Astrocyte (in vitro differentiated cells and primary cell): ENCODE results near the gene TNPO1. TPM values are rescaled to one million over a fixed set of nuclear protein-coding genes. Genes with fewer than 3 reads are reported as not detected.
A peak's percentile ranks its signal among the peaks of the same experiment; 100 is the strongest.

Source experiments
- DNase-seq: peaks from one replicate; pipeline ENCODE4 v3.0.0-alpha.2; 2010; ENCODE audit warnings: low read depth
- FAIRE-seq: peaks from 2 replicates; lab custom pipeline; 2011; peaks lifted over from hg19 to GRCh38; lab: Jason Lieb, UNC
- H2AFZ ChIP-seq: 2 replicates; pipeline ENCODE4 v1.6.0; 2012; ENCODE audit warnings: low read depth, low read length, inconsistent platforms
- H3K27ac ChIP-seq: 2 replicates; pipeline ENCODE4 v1.5.1; 2011; ENCODE audit warnings: low read depth, low read length, inconsistent platforms
- H3K27me3 ChIP-seq: 2 replicates; pipeline ENCODE4 v1.6.0; 2011; ENCODE audit warnings: low read length, inconsistent platforms; ENCODE audit not compliant: insufficient read depth
- H3K36me3 ChIP-seq: 2 replicates; pipeline ENCODE4 v1.5.1; 2011; ENCODE audit warnings: low read length, inconsistent platforms; ENCODE audit not compliant: insufficient read depth
- H3K4me1 ChIP-seq: 2 replicates; pipeline ENCODE4 v1.5.1; 2011; ENCODE audit warnings: low read length, inconsistent platforms; ENCODE audit not compliant: insufficient read depth
- H3K4me2 ChIP-seq: 2 replicates; pipeline ENCODE4 v1.6.0; 2012; ENCODE audit warnings: low read length, inconsistent platforms
- H3K4me3 ChIP-seq: 2 replicates; pipeline ENCODE4 v1.5.1; 2011; ENCODE audit warnings: low read depth, mild to moderate bottlenecking, low read length, inconsistent platforms; ENCODE audit not compliant: insufficient read depth
- H3K79me2 ChIP-seq: 2 replicates; pipeline ENCODE4 v1.6.0; 2012; ENCODE audit warnings: mild to moderate bottlenecking, low read length, inconsistent platforms; ENCODE audit not compliant: insufficient read depth
- H3K9ac ChIP-seq: 2 replicates; pipeline ENCODE4 v1.6.0; 2012; ENCODE audit warnings: mild to moderate bottlenecking, low read length, inconsistent platforms
- H3K9me3 ChIP-seq: 2 replicates; pipeline ENCODE4 v1.5.1; 2012; ENCODE audit warnings: low read depth, mild to moderate bottlenecking, low read length, inconsistent platforms; ENCODE audit not compliant: insufficient read depth
- H4K20me1 ChIP-seq: 2 replicates; pipeline ENCODE4 v1.6.0; 2012; ENCODE audit warnings: low read length, inconsistent platforms; ENCODE audit not compliant: insufficient read depth
- H3K27ac Mint-ChIP-seq: one replicate; pipeline ENCODE4 v1.8.0; 2021; ENCODE audit warnings: mild to moderate bottlenecking, mixed read lengths; ENCODE audit not compliant: unreplicated experiment
- H3K27me3 Mint-ChIP-seq: one replicate; pipeline ENCODE4 v1.8.0; 2021; ENCODE audit warnings: low read depth, mixed read lengths; ENCODE audit not compliant: unreplicated experiment
- H3K36me3 Mint-ChIP-seq: one replicate; pipeline ENCODE4 v1.8.0; 2021; ENCODE audit warnings: low read depth, mixed read lengths; ENCODE audit not compliant: unreplicated experiment
- H3K4me1 Mint-ChIP-seq: one replicate; pipeline ENCODE4 v1.8.0; 2021; ENCODE audit warnings: low read depth, mixed read lengths; ENCODE audit not compliant: unreplicated experiment
- H3K4me3 Mint-ChIP-seq: one replicate; pipeline ENCODE4 v1.8.0; 2021; ENCODE audit warnings: mild to moderate bottlenecking, moderate library complexity, mixed read lengths; ENCODE audit not compliant: unreplicated experiment
- H3K9me3 Mint-ChIP-seq: one replicate; pipeline ENCODE4 v1.8.0; 2021; ENCODE audit warnings: mild to moderate bottlenecking, mixed read lengths; ENCODE audit not compliant: unreplicated experiment
- CTCF ChIP-seq: IDR thresholded peaks from 2 replicates; pipeline ENCODE4 v1.5.1; 2011; ENCODE audit warnings: low read depth, mild to moderate bottlenecking, inconsistent platforms, low read length, moderate library complexity; ENCODE audit not compliant: insufficient read depth
- EZH2 ChIP-seq: IDR thresholded peaks from 2 replicates; pipeline ENCODE4 v1.6.1; 2012; ENCODE audit warnings: mild to moderate bottlenecking, low read length, inconsistent platforms; ENCODE audit not compliant: insufficient read depth
- total RNA-seq: library from RNA; stranded (reverse); gene quantifications from 2 replicates; pipeline ENCODE4 v1.2.1, GENCODE V29; 2021

The TNPO1 gene
- total RNA-seq, 1 donor from 2014 or later: 184 TPM

DNA sequence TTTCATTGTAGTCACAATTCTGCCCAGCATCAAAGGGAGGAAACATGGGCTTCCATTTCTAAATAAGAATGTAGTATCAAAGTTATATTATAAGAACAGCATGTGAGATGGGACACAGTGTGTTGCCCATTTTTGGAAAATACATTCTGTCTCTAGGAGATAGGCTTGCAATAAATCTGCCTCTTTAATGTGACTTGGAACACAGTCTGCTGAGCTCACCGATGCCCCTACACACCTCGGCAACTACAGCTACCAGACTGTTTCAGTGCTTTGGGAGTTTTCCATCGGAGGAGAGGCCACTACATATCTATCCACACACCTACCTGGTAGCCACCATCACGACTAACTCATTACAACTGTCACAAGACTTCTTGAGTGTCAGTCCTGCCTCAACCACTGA is 120.4 kb downstream of the TNPO1 start:
- H3K27me3 Mint-ChIP-seq: peaks cover 2% of the 10 kb centered on the region
- no peak overlapping the region for H3K4me3 Mint-ChIP-seq
- H3K27ac Mint-ChIP-seq: no peak overlapping the region
- no peak for DNase-seq
- Histone ChIP-seq H3K79me2 (no peaks in the 10 kb centered on the region), H3K9ac (no peak overlapping the region), H3K36me3 (no peaks in the 10 kb centered on the region), H3K4me1 (no peaks in the 10 kb centered on the region), H3K27ac (no peak overlapping the region), H3K4me2 (no peak overlapping the region), H3K9me3 (no peaks in the 10 kb centered on the region), H3K27me3 (no peaks in the 10 kb centered on the region), H2AFZ (no peak overlapping the region), H4K20me1 (no peaks in the 10 kb centered on the region), H3K4me3 (no peak overlapping the region)
- H3K9me3 Mint-ChIP-seq: peaks cover 8% of the 10 kb centered on the region
- TF ChIP-seq EZH2 (no peak), CTCF (no peak)
- H3K36me3 Mint-ChIP-seq: peaks cover 1% of the 10 kb centered on the region
- FAIRE-seq: no peak
- H3K4me1 Mint-ChIP-seq: peaks cover 5% of the 10 kb centered on the region

GRCh38 chr5:72937517-72938061 is 121.1 kb downstream of the TNPO1 start:
- peaks cover 8% of the 10 kb centered on the region for H3K9me3 Mint-ChIP-seq
- H3K4me3 ChIP-seq: no peak overlapping the region
- no peaks in the 10 kb centered on the region for H3K4me1 ChIP-seq
- no peaks in the 10 kb centered on the region for H3K9me3 ChIP-seq
- H2AFZ ChIP-seq: no peak overlapping the region
- H3K9ac ChIP-seq: no peak overlapping the region
- no peaks in the 10 kb centered on the region for H3K27me3 ChIP-seq
- H3K4me2 ChIP-seq: no peak overlapping the region
- no peak overlapping the region for H3K4me3 Mint-ChIP-seq
- peaks cover 1% of the 10 kb centered on the region for H3K36me3 Mint-ChIP-seq
- H3K4me1 Mint-ChIP-seq: peaks cover 5% of the 10 kb centered on the region
- H4K20me1 ChIP-seq: no peaks in the 10 kb centered on the region
- H3K27ac Mint-ChIP-seq: peak overlapping the region; percentile 61
- no peaks in the 10 kb centered on the region for H3K36me3 ChIP-seq
- H3K27me3 Mint-ChIP-seq: peaks cover 2% of the 10 kb centered on the region
- no peak overlapping the region for H3K27ac ChIP-seq
- no peaks in the 10 kb centered on the region for H3K79me2 ChIP-seq
- FAIRE-seq: no peak
- DNase-seq: no peak
- TF ChIP-seq EZH2: no peak
- TF ChIP-seq CTCF: no peak

DNA sequence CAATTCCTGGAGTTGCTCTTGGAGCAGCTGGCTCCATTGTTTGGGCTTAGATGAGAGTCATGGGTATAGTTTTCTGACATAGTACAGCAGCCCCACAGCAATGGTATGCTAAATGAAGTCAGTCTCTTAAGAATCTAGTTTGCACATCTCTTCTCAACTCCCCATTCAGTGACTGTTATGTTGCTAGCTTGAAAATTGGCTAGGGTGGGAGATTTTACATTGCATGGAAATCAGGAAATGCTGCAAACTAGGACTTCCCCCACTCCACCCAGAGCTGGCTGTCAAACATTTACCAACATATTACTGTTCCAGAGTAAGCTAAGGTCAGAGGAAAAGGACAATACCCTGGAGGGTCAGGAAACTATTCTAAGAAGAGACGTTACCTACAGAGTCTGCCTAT is 121.7 kb downstream of the TNPO1 start:
- H3K4me3 Mint-ChIP-seq: no peak overlapping the region
- Histone ChIP-seq H3K4me2 (no peak overlapping the region), H3K36me3 (no peaks in the 10 kb centered on the region), H3K27me3 (no peaks in the 10 kb centered on the region), H3K9me3 (no peaks in the 10 kb centered on the region), H3K27ac (no peak overlapping the region), H2AFZ (no peak overlapping the region), H4K20me1 (no peaks in the 10 kb centered on the region), H3K4me3 (no peak overlapping the region), H3K79me2 (no peaks in the 10 kb centered on the region), H3K4me1 (no peaks in the 10 kb centered on the region), H3K9ac (no peak overlapping the region)
- H3K9me3 Mint-ChIP-seq: peaks cover 7% of the 10 kb centered on the region
- H3K4me1 Mint-ChIP-seq: peaks cover 6% of the 10 kb centered on the region
- FAIRE-seq (no peak), DNase-seq (no peak)
- no peak for TF ChIP-seq EZH2
- H3K27ac Mint-ChIP-seq: peak overlapping the region; percentile 61
- H3K27me3 Mint-ChIP-seq: peaks cover 2% of the 10 kb centered on the region
- peaks cover 1% of the 10 kb centered on the region for H3K36me3 Mint-ChIP-seq
